ENCODE measurements around the gene FRMPD3.

Gene FRMPD3

GRCh38 chrX:107451731-107452130, 2.3 kb downstream of the FRMPD3 start:
- TF ChIP-seq CTCF (IDR thresholded peaks at IDR 0.05; ENCODE audit: extremely low read depth, insufficient read depth, missing control alignments): no peak
- no peak for DNase-seq (ENCODE audit: low spot score)
- in situ Hi-C loops (cut with MboI; ENCODE audit: low pct_unique_long_range_greater_than_20kb, low sequenced_read_pairs, unreplicated experiment): no loop called here

- DNase-seq (ENCODE audit: low spot score): no peak
- in situ Hi-C loops (cut with MboI; ENCODE audit: low pct_unique_long_range_greater_than_20kb, low sequenced_read_pairs, unreplicated experiment): no loop called here
- no peak for TF ChIP-seq CTCF (IDR thresholded peaks at IDR 0.05; ENCODE audit: extremely low read depth, insufficient read depth, missing control alignments)
Measured at GRCh38 chrX:107452581-107452980, 3.1 kb downstream of the FRMPD3 start.

GRCh38 chrX:107454302-107454701, 4.8 kb downstream of the FRMPD3 start:
- no peak for TF ChIP-seq CTCF (IDR thresholded peaks at IDR 0.05; ENCODE audit: extremely low read depth, insufficient read depth, missing control alignments)
- no peak for DNase-seq (ENCODE audit: low spot score)
- in situ Hi-C loops (cut with MboI; ENCODE audit: low pct_unique_long_range_greater_than_20kb, low sequenced_read_pairs, unreplicated experiment): no loop called here

- in situ Hi-C loops (cut with MboI; ENCODE audit: low pct_unique_long_range_greater_than_20kb, low sequenced_read_pairs, unreplicated experiment): no loop called here
- no peak for DNase-seq (ENCODE audit: low spot score)
- TF ChIP-seq CTCF (IDR thresholded peaks at IDR 0.05; ENCODE audit: extremely low read depth, insufficient read depth, missing control alignments): no peak
Measured at GRCh38 chrX:107457289-107457688, 7.8 kb downstream of the FRMPD3 start.

- in situ Hi-C loops (cut with MboI; ENCODE audit: low pct_unique_long_range_greater_than_20kb, low sequenced_read_pairs, unreplicated experiment): no loop called here
- no peak for DNase-seq (ENCODE audit: low spot score)
- TF ChIP-seq CTCF (IDR thresholded peaks at IDR 0.05; ENCODE audit: extremely low read depth, insufficient read depth, missing control alignments): no peak
Measured at GRCh38 chrX:107465932-107466620, 16.6 kb downstream of the FRMPD3 start.

- in situ Hi-C loops (cut with MboI; ENCODE audit: low pct_unique_long_range_greater_than_20kb, low sequenced_read_pairs, unreplicated experiment): no loop called here
- DNase-seq (ENCODE audit: low spot score): no peak
- no peak for TF ChIP-seq CTCF (IDR thresholded peaks at IDR 0.05; ENCODE audit: extremely low read depth, insufficient read depth, missing control alignments)
Measured at GRCh38 chrX:107467271-107467670, 17.8 kb downstream of the FRMPD3 start.
